Upper lobe of left lung (tissue), 6 donors: ENCODE results near the gene CROCC. TPM values are rescaled to one million over a fixed set of nuclear protein-coding genes. Genes with fewer than 3 reads are reported as not detected.

Source experiments
- ATAC-seq, 2 donors: fragments of 200-7000 bp; cut with Tn5 transposase; one replicate each; pipeline ENCODE4 v1.9.1; 2022; ENCODE audit warnings: mild to moderate bottlenecking in 2 of 2, moderate library complexity in 2 of 2; ENCODE audit not compliant: low FRiP score in 2 of 2
- DNase-seq, 2 donors: peaks; one replicate each; pipeline ENCODE4 v3.0.0-alpha.2; 2019 to 2020
- H3K27ac ChIP-seq, 4 donors: fragments of 200-600 bp; sonication (generic); one replicate each; pipeline ENCODE4 v1.5.1; 2016 to 2019
- H3K27me3 ChIP-seq, 4 donors: fragments of 200-600 bp; sonication (generic); one replicate each; pipeline ENCODE4 v1.5.1; 2017 to 2019
- H3K36me3 ChIP-seq, 4 donors: fragments of 200-600 bp; sonication (generic); one replicate each; pipeline ENCODE4 v1.5.1; 2016 to 2019
- H3K4me1 ChIP-seq, 4 donors: fragments of 200-600 bp; sonication (generic); one replicate each; pipeline ENCODE4 v1.5.1; 2018 to 2019
- H3K4me3 ChIP-seq, 4 donors: fragments of 200-600 bp; sonication (generic); one replicate each; pipeline ENCODE4 v1.5.1; 2017 to 2019; ENCODE audit warnings: mild to moderate bottlenecking in 2 of 4, moderate library complexity in 1 of 4
- H3K9me3 ChIP-seq, 4 donors: fragments of 200-600 bp; sonication (generic); one replicate each; pipeline ENCODE4 v1.5.1; 2018 to 2019
- EP300 ChIP-seq, 4 donors: sonication (generic); formaldehyde crosslinking; IDR thresholded peaks; one replicate each; pipeline ENCODE4 v1.5.1; 2017; ENCODE audit warnings: antibody characterized with exemption in 4 of 4, control low read depth in 2 of 4
- POLR2A ChIP-seq, 4 donors: fragments of 450-650 bp; IDR thresholded peaks; one replicate each; pipeline ENCODE4 v1.5.1; 2016 to 2017; ENCODE audit warnings: antibody characterized with exemption in 4 of 4, mild to moderate bottlenecking in 2 of 4
- POLR2AphosphoS5 ChIP-seq, 2 donors: sonication (generic); formaldehyde crosslinking; IDR thresholded peaks; one replicate each; pipeline ENCODE4 v1.5.1; 2017; ENCODE audit warnings: antibody characterized with exemption in 2 of 2
- WGBS, 2 donors: methylation state at CpG; one replicate each; pipeline ENCODE4 v1.1.5; 2017 to 2018; 5-methylcytosine and 5-hydroxymethylcytosine counted together
- total RNA-seq, 6 donors: library from RNA; depleted of rRNA in 4 of 6; stranded (reverse); fragments of >200 nt in 4 of 6; gene quantifications; one replicate each; pipeline versions ENCODE4 v1.1.0 to v1.2.1, GENCODE V29; 2016 to 2021
- TF ChIP-seq, protein P1 (sequence below), 6 experiments: fragments of 450-650 bp in 4 of 6; fragments of 200-600 bp in 2 of 6; sonication (generic) in 2 of 6; IDR thresholded peaks; one replicate each; pipeline ENCODE4 v1.5.1; 2016 to 2019; ENCODE audit warnings: antibody characterized with exemption in 6 of 6
- donor health status: DM: no; HTN: no; CAD: no; lungs with moderate emphysema.
- donor health status: DM: no; HTN: yes; CAD: no; lungs with severe emphysema.

CROCC gene
- total RNA-seq, 6 donors from 2014 or later = 21.0 to 184 (median 48.9) TPM

DNA sequence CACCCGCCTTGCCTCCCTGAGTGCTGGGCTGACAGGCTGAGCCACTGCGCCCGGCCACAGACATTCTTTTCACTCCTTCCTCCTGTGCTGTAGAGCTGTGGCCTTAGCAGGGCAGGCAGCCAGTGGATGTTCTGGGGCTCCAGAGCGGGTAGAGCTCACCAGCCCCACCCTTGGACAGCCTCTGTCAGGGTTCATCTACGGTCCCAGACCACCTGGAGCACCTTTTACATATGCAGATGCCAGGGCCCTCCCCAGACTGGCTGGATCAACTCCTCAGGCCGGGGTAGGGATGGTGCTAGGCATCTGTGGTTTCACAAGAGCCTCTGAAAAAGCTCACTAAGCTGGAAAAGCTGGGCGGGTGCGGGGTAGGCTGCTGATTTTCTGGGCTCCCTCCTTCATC lies 85.4 kb downstream of the CROCC start:
- TF ChIP-seq, protein P1, sequence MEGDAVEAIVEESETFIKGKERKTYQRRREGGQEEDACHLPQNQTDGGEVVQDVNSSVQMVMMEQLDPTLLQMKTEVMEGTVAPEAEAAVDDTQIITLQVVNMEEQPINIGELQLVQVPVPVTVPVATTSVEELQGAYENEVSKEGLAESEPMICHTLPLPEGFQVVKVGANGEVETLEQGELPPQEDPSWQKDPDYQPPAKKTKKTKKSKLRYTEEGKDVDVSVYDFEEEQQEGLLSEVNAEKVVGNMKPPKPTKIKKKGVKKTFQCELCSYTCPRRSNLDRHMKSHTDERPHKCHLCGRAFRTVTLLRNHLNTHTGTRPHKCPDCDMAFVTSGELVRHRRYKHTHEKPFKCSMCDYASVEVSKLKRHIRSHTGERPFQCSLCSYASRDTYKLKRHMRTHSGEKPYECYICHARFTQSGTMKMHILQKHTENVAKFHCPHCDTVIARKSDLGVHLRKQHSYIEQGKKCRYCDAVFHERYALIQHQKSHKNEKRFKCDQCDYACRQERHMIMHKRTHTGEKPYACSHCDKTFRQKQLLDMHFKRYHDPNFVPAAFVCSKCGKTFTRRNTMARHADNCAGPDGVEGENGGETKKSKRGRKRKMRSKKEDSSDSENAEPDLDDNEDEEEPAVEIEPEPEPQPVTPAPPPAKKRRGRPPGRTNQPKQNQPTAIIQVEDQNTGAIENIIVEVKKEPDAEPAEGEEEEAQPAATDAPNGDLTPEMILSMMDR (IDR thresholded peaks at IDR 0.05) = no peak
- no peak for TF ChIP-seq EP300 (IDR thresholded peaks at IDR 0.05)
- no peak for TF ChIP-seq POLR2A (IDR thresholded peaks at IDR 0.05)
- no peak for TF ChIP-seq POLR2AphosphoS5 (IDR thresholded peaks at IDR 0.05)
- H3K4me3 ChIP-seq = no peak overlapping the region
- no peak for ATAC-seq
- WGBS, 2 donors = 94 to 96% methylated on average over 8 of the region's 8 CpGs
- peaks cover 20 to 29% (median 24%) of the 10 kb centered on the region in 4 donors for H3K4me1 ChIP-seq
- no peak for DNase-seq
- H3K36me3 ChIP-seq = peaks cover 11 to 39% (median 33%) of the 10 kb centered on the region in 4 donors
- no peaks in the 10 kb centered on the region for H3K9me3 ChIP-seq
- H3K27ac ChIP-seq = no peak overlapping the region
- no peaks in the 10 kb centered on the region for H3K27me3 ChIP-seq

DNA sequence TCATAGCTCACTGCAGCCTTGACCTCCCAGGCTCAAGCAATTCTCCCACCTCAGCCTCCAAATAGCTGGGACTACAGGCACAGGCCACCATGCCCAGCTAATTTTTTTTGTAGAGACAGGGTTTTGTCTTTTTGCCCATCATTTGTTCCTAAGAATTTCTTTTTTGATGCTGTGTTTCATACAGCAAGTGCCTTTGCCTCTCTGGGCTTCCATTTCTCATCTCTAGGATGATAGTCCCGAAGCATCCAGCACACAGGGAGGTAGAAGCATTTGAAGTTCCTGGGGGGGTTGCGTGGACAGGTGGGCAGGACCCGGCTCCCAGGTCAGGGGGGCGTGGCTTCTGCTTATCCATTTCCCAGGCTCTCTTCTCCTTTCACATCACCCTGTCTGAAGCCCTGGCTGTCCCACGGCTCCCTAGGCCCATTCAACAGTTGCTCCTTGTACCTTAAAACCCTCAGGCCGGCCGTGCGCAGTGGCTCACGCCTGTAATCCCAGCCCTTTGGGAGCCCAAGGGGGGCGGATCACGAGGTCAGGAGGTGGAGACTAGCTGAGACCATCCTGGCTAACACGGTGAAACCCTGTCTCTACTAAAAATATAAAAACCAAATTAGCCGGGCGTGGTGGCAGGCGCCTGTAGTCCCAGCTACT lies 86.6 kb downstream of the CROCC start:
- no peak overlapping the region for H3K4me3 ChIP-seq
- peaks cover 22 to 31% (median 27%) of the 10 kb centered on the region in 4 donors for H3K4me1 ChIP-seq
- no peak overlapping the region for H3K27ac ChIP-seq
- WGBS, 2 donors = 94 to 96% methylated on average over 15 of the region's 15 CpGs
- H3K9me3 ChIP-seq = no peaks in the 10 kb centered on the region
- DNase-seq = no peak
- no peaks in the 10 kb centered on the region for H3K27me3 ChIP-seq
- H3K36me3 ChIP-seq = peaks cover 11 to 27% (median 23%) of the 10 kb centered on the region in 4 donors
- ATAC-seq = no peak
- TF ChIP-seq, protein P1 (IDR thresholded peaks at IDR 0.05) = no peak
- TF ChIP-seq POLR2A (IDR thresholded peaks at IDR 0.05) = no peak
- no peak for TF ChIP-seq EP300 (IDR thresholded peaks at IDR 0.05)
- TF ChIP-seq POLR2AphosphoS5 (IDR thresholded peaks at IDR 0.05) = no peak

DNA sequence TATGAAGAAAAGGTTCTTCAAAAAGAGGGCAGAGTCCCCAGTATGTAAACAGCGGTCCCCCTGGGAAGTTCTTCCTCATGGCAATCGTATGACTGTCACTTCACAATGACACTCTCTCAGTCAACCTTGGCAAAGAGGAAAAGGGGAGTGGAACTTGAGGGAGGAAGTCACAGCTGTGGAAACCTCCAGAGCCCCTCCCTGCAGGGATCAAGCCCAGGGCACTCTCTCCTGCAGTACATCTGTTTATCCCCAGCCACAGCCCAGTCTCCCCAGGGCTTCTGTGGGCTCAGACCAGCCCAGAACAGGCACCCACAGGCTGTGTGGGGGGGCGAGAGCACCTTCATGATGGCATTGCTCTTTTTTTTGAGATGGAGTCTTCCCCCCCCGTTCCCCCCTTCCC lies 88.0 kb downstream of the CROCC start:
- Histone ChIP-seq H3K27ac (peak overlapping the region in 3 of 4 donors; percentile 69 to 86 (median 70)), H3K36me3 (peaks cover under 1 to 13% (median 12%) of the 10 kb centered on the region in 4 donors), H3K4me3 (no peak overlapping the region), H3K9me3 (no peaks in the 10 kb centered on the region), H3K27me3 (no peaks in the 10 kb centered on the region), H3K4me1 (peaks cover 22 to 31% (median 27%) of the 10 kb centered on the region in 4 donors)
- DNase-seq (peak in 1 of 2 donors; percentile 32), ATAC-seq (peak in 1 of 2 donors; percentile 35)
- WGBS, 2 donors = 16 to 51% methylated on average over 3 of the region's 4 CpGs
- TF ChIP-seq POLR2A (IDR thresholded peaks at IDR 0.05) = no peak
- no peak for TF ChIP-seq EP300 (IDR thresholded peaks at IDR 0.05)
- TF ChIP-seq, protein P1 (IDR thresholded peaks at IDR 0.05) = no peak
- no peak for TF ChIP-seq POLR2AphosphoS5 (IDR thresholded peaks at IDR 0.05)

- WGBS, 2 donors = 0 to 5% methylated on average over 4 to 13 of the region's 15 CpGs
- H3K9me3 ChIP-seq = no peaks in the 10 kb centered on the region
- H3K27me3 ChIP-seq = no peaks in the 10 kb centered on the region
- H3K4me1 ChIP-seq = peaks cover 22 to 31% (median 27%) of the 10 kb centered on the region in 4 donors
- peak overlapping the region; percentile 66 to 86 (median 70) for H3K27ac ChIP-seq
- DNase-seq (no peak), ATAC-seq (no peak)
- peak overlapping the region; percentile 87 to 96 (median 93) for H3K4me3 ChIP-seq
- TF ChIP-seq POLR2AphosphoS5 (IDR thresholded peaks at IDR 0.05) (no peak), EP300 (IDR thresholded peaks at IDR 0.05) (no peak), POLR2A (IDR thresholded peaks at IDR 0.05) (no peak)
- TF ChIP-seq, protein P1 (IDR thresholded peaks at IDR 0.05) = no peak
- H3K36me3 ChIP-seq = no peaks in the 10 kb centered on the region
Measured at GRCh38 chr1:17011092-17011438, 89.3 kb downstream of the CROCC start.
